ENCODE data around the gene SLFN13.
"Not testable (repeated sequence)": the region's sequence is repeated elsewhere in the genome, so short reads cannot be mapped to it uniquely, and the experiment has no call there.

Gene SLFN13

GRCh38 chr17:35407531-35407930 is 41.0 kb downstream of the SLFN13 start:
- TF ChIP-seq CTCF (IDR thresholded peaks at IDR 0.05; ENCODE audit: insufficient read depth, low read length, poor library complexity, severe bottlenecking) = no peak
- no peak overlapping the region for H3K4me3 ChIP-seq (replicated peaks; ENCODE audit: low read depth, low read length)
- H3K36me3 ChIP-seq (ENCODE audit: control insufficient read depth, insufficient read depth, low read length) = peaks cover 5% of the 10 kb centered on the region
- no peaks in the 10 kb centered on the region for H3K27me3 ChIP-seq (replicated peaks; ENCODE audit: control insufficient read depth, insufficient read depth, low read length)
- no peak for DNase-seq (ENCODE audit: extremely low read depth, insufficient read length)

GRCh38 chr17:35406568-35406967 is 42.0 kb downstream of the SLFN13 start:
- H3K27me3 ChIP-seq (replicated peaks; ENCODE audit: control insufficient read depth, insufficient read depth, low read length) = no peaks in the 10 kb centered on the region
- peaks cover 5% of the 10 kb centered on the region for H3K36me3 ChIP-seq (ENCODE audit: control insufficient read depth, insufficient read depth, low read length)
- DNase-seq (ENCODE audit: extremely low read depth, insufficient read length) = no peak
- TF ChIP-seq CTCF (IDR thresholded peaks at IDR 0.05; ENCODE audit: insufficient read depth, low read length, poor library complexity, severe bottlenecking) = no peak
- no peak overlapping the region for H3K4me3 ChIP-seq (replicated peaks; ENCODE audit: low read depth, low read length)

- no peak overlapping the region for H3K4me3 ChIP-seq (replicated peaks; ENCODE audit: low read depth, low read length)
- no peaks in the 10 kb centered on the region for H3K27me3 ChIP-seq (replicated peaks; ENCODE audit: control insufficient read depth, insufficient read depth, low read length)
- no peak for DNase-seq (ENCODE audit: extremely low read depth, insufficient read length)
- TF ChIP-seq CTCF (IDR thresholded peaks at IDR 0.05; ENCODE audit: insufficient read depth, low read length, poor library complexity, severe bottlenecking) = no peak
- no peaks in the 10 kb centered on the region; the same call in none of the 2 replicates for H3K36me3 ChIP-seq (ENCODE audit: control insufficient read depth, insufficient read depth, low read length)
These were observed 44.2 kb downstream of the SLFN13 start for GRCh38 chr17:35404360-35404759.

GRCh38 chr17:35393783-35394182 is 54.8 kb downstream of the SLFN13 start:
- H3K36me3 ChIP-seq (ENCODE audit: control insufficient read depth, insufficient read depth, low read length); DNase-seq (ENCODE audit: extremely low read depth, insufficient read length); H3K27me3 ChIP-seq (replicated peaks; ENCODE audit: control insufficient read depth, insufficient read depth, low read length); H3K4me3 ChIP-seq (replicated peaks; ENCODE audit: low read depth, low read length): not testable (repeated sequence)

- DNase-seq (ENCODE audit: extremely low read depth, insufficient read length) = no peak
- TF ChIP-seq CTCF (IDR thresholded peaks at IDR 0.05; ENCODE audit: insufficient read depth, low read length, poor library complexity, severe bottlenecking) = no peak
- H3K36me3 ChIP-seq (ENCODE audit: control insufficient read depth, insufficient read depth, low read length) = no peaks in the 10 kb centered on the region
These were observed 57.9 kb downstream of the SLFN13 start for GRCh38 chr17:35390663-35391062.

GRCh38 chr17:35390156-35390555 is 58.4 kb downstream of the SLFN13 start:
- no peaks in the 10 kb centered on the region; the same call in 1 of the 2 replicates for H3K27me3 ChIP-seq (replicated peaks; ENCODE audit: control insufficient read depth, insufficient read depth, low read length)
- no peak for DNase-seq (ENCODE audit: extremely low read depth, insufficient read length)
- H3K36me3 ChIP-seq (ENCODE audit: control insufficient read depth, insufficient read depth, low read length) = no peaks in the 10 kb centered on the region
- no peak overlapping the region for H3K4me3 ChIP-seq (replicated peaks; ENCODE audit: low read depth, low read length)
- TF ChIP-seq CTCF (IDR thresholded peaks at IDR 0.05; ENCODE audit: insufficient read depth, low read length, poor library complexity, severe bottlenecking) = no peak

More at GRCh38 chr17:35390663-35391062, 57.9 kb downstream of the SLFN13 start:
- Histone ChIP-seq H3K27me3 (replicated peaks; ENCODE audit: control insufficient read depth, insufficient read depth, low read length) (no peaks in the 10 kb centered on the region; the same call in 1 of the 2 replicates), H3K4me3 (replicated peaks; ENCODE audit: low read depth, low read length) (no peak overlapping the region)
